A673 (cell line): ENCODE data around the gene CAPNS2.

Experiments
- EZH2 ChIP-seq: fragments of 200-600 bp; sonication (generic); IDR thresholded peaks from 2 replicates; pipeline ENCODE4 v1.6.1; 2017; ENCODE audit warnings: borderline replicate concordance, low read depth, mild to moderate bottlenecking, mixed read lengths, antibody characterized with exemption, low read length; ENCODE audit not compliant: poor library complexity, severe bottlenecking
- TF ChIP-seq, protein P1 (sequence below): fragments of 300-800, 200-600 bp; sonication (generic); conservative IDR thresholded peaks from 2 replicates; pipeline ENCODE4 v1.5.1; 2017; ENCODE audit warnings: low read depth, mild to moderate bottlenecking, antibody characterized with exemption, low read length, moderate library complexity, mixed read lengths

- TF ChIP-seq EZH2 = no peak
- TF ChIP-seq, protein P1, sequence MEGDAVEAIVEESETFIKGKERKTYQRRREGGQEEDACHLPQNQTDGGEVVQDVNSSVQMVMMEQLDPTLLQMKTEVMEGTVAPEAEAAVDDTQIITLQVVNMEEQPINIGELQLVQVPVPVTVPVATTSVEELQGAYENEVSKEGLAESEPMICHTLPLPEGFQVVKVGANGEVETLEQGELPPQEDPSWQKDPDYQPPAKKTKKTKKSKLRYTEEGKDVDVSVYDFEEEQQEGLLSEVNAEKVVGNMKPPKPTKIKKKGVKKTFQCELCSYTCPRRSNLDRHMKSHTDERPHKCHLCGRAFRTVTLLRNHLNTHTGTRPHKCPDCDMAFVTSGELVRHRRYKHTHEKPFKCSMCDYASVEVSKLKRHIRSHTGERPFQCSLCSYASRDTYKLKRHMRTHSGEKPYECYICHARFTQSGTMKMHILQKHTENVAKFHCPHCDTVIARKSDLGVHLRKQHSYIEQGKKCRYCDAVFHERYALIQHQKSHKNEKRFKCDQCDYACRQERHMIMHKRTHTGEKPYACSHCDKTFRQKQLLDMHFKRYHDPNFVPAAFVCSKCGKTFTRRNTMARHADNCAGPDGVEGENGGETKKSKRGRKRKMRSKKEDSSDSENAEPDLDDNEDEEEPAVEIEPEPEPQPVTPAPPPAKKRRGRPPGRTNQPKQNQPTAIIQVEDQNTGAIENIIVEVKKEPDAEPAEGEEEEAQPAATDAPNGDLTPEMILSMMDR = no peak
These were observed 4.9 kb downstream of the CAPNS2 start for GRCh38 chr16:55571191-55571897.
